ENCODE data around the gene CTBP2. TPM values are rescaled to one million over a fixed set of nuclear protein-coding genes. Genes with fewer than 3 reads are reported as not detected.

The CTBP2 gene
- total and polyA plus RNA-seq, 3 experiments from 2014 or later, result 1.4 to 2.8 (median 1.8) TPM

DNA sequence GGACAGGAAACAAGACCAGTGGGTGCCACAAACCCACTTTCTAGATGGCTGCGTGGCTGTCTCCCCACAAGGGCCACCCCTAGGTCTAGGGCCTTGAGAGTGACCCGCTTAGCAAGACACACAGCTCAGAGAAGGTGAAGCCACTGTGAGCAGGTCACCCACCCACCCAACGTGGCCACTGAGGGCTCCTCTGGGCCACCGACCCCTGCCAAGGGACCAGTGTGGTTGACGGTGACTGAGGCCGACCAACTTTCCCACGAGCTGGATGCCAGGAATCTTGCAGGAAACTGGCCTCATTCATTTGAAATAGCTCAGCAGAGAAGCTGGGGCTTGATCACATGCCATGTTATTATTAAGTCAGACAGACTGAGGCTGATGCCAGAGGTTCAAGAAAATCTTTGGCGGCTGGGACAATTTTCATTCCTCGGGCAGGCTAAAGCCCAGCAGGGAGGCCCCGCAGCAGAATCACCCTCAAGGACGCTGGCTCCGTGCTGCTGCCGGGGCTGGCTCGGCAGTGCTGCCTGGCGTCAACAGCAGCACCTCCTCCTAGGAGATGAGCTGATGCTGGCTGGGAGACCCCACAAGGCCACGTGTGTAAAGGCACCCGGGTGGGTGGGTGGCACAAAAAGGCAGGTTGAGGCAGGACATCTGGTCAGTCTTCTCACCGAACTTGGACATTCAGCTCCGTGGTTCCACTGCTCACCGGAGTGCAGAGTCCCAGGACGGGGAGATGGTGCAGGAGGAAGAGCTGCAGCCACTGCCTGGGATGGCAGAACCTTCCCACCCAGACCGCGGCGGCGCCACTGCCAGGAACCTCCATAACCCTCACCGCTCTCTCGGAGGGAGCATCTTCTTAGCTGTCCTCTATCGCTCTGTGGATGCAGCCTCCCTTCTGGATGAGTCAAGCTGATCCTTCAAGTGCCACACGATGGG, 160.7 kb downstream of the CTBP2 start:
- Mint-ChIP-seq H3K4me3 (no peak overlapping the region), H3K27ac (no peak overlapping the region), H3K27me3 (peaks cover 0 to 4% of the 10 kb centered on the region in 2 donors), H3K4me1 (no peaks in the 10 kb centered on the region), H3K9me3 (no peaks in the 10 kb centered on the region), H3K36me3 (no peaks in the 10 kb centered on the region)
- Histone ChIP-seq H3K4me3 (ENCODE audit: low read length) (no peak overlapping the region), H3K4me1 (ENCODE audit: insufficient read depth, low read length) (no peaks in the 10 kb centered on the region), H3K9me3 (ENCODE audit: low read length) (no peaks in the 10 kb centered on the region), H3K36me3 (ENCODE audit: insufficient read depth, low read length) (no peaks in the 10 kb centered on the region), H3K27ac (ENCODE audit: low read depth, low read length) (no peak overlapping the region), H3K27me3 (ENCODE audit: insufficient read depth, low read length, poor library complexity, severe bottlenecking) (no peaks in the 10 kb centered on the region)
- POLR2A ChIA-PET, result no interaction called here
- CTCF ChIA-PET, result interaction anchor here (0.7 kb wide), 1 partner anchor 8 kb away, joined by 3 read pairs; no protein-coding TSS in a partner anchor
- no peak for DNase-seq

DNA sequence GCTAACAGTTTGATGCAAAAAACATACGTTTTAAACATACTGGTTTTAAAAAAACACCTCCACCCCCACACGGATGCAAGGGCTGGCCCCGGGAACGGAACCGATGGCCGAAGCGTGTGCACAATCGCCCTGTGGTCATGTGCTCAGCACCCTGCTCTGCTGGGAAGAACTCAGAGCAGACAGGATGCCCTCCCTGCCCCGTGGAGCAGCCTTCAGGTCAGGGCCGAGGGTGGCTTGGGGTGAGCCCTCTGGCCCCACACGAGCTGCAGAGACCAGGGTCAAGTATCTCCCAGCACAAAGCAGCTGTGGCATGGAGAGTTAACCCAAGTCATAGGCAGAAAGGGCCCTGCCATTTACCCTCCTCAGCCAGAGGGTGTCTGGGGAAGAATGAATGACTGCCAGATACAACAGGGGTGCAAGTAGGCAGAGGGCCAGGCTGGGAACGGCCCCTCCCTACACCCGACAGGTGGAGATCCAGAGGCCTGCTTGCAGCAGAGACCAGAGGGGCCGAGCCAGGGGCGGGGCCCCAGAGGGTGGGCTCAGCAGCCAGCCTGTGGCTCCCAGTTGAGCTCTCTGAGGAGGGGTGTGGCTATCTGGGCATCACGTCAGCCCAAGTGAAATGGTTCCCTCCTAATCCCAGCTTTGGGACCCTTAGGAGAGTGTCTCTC, 161.6 kb downstream of the CTBP2 start:
- DNase-seq, result no peak
- Mint-ChIP-seq H3K9me3 (no peaks in the 10 kb centered on the region), H3K27ac (no peak overlapping the region), H3K27me3 (peaks cover 0 to 7% of the 10 kb centered on the region in 2 donors), H3K4me1 (no peaks in the 10 kb centered on the region), H3K4me3 (no peak overlapping the region), H3K36me3 (no peaks in the 10 kb centered on the region)
- Histone ChIP-seq H3K27ac (ENCODE audit: low read depth, low read length) (no peak overlapping the region), H3K9me3 (ENCODE audit: low read length) (no peaks in the 10 kb centered on the region), H3K36me3 (ENCODE audit: insufficient read depth, low read length) (no peaks in the 10 kb centered on the region), H3K4me3 (ENCODE audit: low read length) (no peak overlapping the region), H3K4me1 (ENCODE audit: insufficient read depth, low read length) (no peaks in the 10 kb centered on the region), H3K27me3 (ENCODE audit: insufficient read depth, low read length, poor library complexity, severe bottlenecking) (no peaks in the 10 kb centered on the region)
- ChIA-PET POLR2A (no interaction called here), CTCF (interaction anchor here (0.7 kb wide), 1 partner anchor 9 kb away, joined by 3 read pairs; no protein-coding TSS in a partner anchor)

DNA sequence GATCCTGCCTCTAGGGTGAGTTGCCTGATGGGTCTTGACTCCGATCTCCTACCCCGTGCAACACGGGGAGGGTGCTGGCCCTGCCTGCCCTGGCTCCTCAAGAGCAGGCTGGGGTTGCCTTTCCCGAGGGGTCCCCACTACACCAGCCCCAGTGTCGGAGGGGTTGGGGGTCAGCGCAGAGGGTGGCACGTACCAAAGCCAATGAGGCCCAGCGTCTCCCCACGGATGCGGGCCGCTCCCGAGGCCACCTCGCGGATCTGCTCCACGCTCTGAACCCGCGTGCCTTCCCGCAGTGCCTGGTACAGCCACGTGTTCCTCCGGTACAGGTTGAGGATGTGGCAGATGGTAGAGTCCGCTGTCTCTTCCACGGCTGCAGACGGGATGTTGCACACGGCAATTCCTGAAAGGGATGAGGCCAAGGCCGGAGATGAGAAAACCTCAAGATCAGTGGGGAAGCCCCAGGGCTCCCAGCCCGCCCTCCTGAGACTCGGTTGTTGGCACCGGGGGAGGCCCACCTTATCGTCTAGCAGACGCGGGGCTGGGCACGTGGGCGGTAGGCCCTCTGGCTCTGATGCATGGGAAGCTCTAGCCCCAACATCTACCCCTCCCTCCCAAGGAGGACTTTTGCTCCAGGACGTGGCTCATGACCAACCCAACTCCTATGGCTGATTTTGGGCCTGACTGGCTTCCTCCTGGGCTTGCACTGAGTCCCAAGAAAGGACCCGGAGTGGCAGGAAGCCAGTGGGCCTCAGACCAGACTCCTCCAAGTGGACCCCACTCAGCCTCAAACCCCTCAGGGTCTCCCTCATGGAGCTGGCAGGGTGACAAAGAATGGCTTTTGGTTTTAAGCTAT, 162.4 kb downstream of the CTBP2 start:
- no peaks in the 10 kb centered on the region for H3K36me3 ChIP-seq (ENCODE audit: insufficient read depth, low read length)
- no peak overlapping the region for H3K27ac ChIP-seq (ENCODE audit: low read depth, low read length)
- CTCF ChIA-PET, result no interaction called here

DNA sequence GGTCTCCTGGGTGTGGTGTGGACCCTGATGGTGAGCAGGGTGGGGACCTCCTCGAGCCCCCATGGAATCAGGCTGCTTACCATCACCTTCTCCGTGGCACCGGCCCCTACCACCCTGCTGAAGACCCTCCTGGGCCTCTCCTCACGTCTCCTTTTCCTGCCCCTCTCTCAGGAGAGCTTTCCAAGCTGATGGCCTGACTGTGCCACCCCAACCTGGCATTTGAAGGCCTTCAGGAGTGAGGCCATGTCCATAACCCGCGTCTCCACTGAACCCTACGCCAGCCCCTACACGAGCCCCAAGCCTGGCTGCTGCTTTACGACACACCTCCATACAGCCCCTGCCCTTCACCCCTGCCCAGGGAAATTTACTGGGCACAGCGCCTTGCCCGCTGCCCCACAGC, 163.1 kb downstream of the CTBP2 start:
- Histone ChIP-seq H3K9me3 (ENCODE audit: low read length) (no peaks in the 10 kb centered on the region), H3K4me3 (ENCODE audit: low read length) (no peak overlapping the region), H3K27me3 (ENCODE audit: insufficient read depth, low read length, poor library complexity, severe bottlenecking) (no peaks in the 10 kb centered on the region), H3K27ac (ENCODE audit: low read depth, low read length) (no peak overlapping the region), H3K4me1 (ENCODE audit: insufficient read depth, low read length) (no peaks in the 10 kb centered on the region), H3K36me3 (ENCODE audit: insufficient read depth, low read length) (no peaks in the 10 kb centered on the region)
- no peak overlapping the region for H3K4me3 Mint-ChIP-seq
- no peaks in the 10 kb centered on the region for H3K4me1 Mint-ChIP-seq
- H3K27ac Mint-ChIP-seq, result no peak overlapping the region
- ChIA-PET CTCF (no interaction called here), POLR2A (no interaction called here)
- no peak for DNase-seq
- no peaks in the 10 kb centered on the region for H3K36me3 Mint-ChIP-seq
- no peaks in the 10 kb centered on the region for H3K9me3 Mint-ChIP-seq
- peaks cover 0 to 7% of the 10 kb centered on the region in 2 donors for H3K27me3 Mint-ChIP-seq

More for the DNA sequence above, 162.4 kb downstream of the CTBP2 start:
- Histone ChIP-seq H3K27me3 (ENCODE audit: insufficient read depth, low read length, poor library complexity, severe bottlenecking) (no peaks in the 10 kb centered on the region), H3K4me1 (ENCODE audit: insufficient read depth, low read length) (no peaks in the 10 kb centered on the region), H3K9me3 (ENCODE audit: low read length) (no peaks in the 10 kb centered on the region), H3K4me3 (ENCODE audit: low read length) (no peak overlapping the region)
- Mint-ChIP-seq H3K4me1 (no peaks in the 10 kb centered on the region), H3K27ac (no peak overlapping the region), H3K27me3 (peaks cover 0 to 7% of the 10 kb centered on the region in 2 donors), H3K4me3 (no peak overlapping the region), H3K9me3 (no peaks in the 10 kb centered on the region), H3K36me3 (no peaks in the 10 kb centered on the region)
- POLR2A ChIA-PET, result no interaction called here
- no peak for DNase-seq

DNA sequence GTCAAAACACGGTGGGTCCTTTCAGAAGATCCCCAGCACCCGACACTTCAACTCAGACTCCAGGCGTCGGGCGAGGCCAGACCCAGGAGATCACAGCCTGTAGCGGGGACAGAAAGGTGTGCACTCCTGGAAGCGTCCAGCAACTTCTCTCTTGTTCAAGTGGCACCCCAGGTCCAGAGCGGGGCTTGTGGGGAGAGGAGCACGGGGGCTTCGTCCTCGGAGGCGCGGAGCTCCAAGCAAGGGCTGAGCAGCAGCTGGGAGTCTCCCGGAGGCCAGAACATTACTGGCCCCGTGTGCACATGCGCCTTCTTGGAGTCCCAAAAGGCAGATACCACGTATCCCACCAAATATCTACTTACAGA, 163.5 kb downstream of the CTBP2 start:
- ChIA-PET POLR2A (no interaction called here), CTCF (no interaction called here)
- H3K4me3 ChIP-seq (ENCODE audit: low read length), result no peak overlapping the region
- Mint-ChIP-seq H3K36me3 (no peaks in the 10 kb centered on the region), H3K4me1 (no peaks in the 10 kb centered on the region), H3K27ac (no peak overlapping the region), H3K4me3 (no peak overlapping the region), H3K9me3 (no peaks in the 10 kb centered on the region), H3K27me3 (peaks cover 0 to 7% of the 10 kb centered on the region in 2 donors)
- H3K27me3 ChIP-seq (ENCODE audit: insufficient read depth, low read length, poor library complexity, severe bottlenecking), result no peaks in the 10 kb centered on the region
- no peak overlapping the region for H3K27ac ChIP-seq (ENCODE audit: low read depth, low read length)
- no peak for DNase-seq
- H3K4me1 ChIP-seq (ENCODE audit: insufficient read depth, low read length), result no peaks in the 10 kb centered on the region
- H3K9me3 ChIP-seq (ENCODE audit: low read length), result no peaks in the 10 kb centered on the region
- no peaks in the 10 kb centered on the region for H3K36me3 ChIP-seq (ENCODE audit: insufficient read depth, low read length)

DNA sequence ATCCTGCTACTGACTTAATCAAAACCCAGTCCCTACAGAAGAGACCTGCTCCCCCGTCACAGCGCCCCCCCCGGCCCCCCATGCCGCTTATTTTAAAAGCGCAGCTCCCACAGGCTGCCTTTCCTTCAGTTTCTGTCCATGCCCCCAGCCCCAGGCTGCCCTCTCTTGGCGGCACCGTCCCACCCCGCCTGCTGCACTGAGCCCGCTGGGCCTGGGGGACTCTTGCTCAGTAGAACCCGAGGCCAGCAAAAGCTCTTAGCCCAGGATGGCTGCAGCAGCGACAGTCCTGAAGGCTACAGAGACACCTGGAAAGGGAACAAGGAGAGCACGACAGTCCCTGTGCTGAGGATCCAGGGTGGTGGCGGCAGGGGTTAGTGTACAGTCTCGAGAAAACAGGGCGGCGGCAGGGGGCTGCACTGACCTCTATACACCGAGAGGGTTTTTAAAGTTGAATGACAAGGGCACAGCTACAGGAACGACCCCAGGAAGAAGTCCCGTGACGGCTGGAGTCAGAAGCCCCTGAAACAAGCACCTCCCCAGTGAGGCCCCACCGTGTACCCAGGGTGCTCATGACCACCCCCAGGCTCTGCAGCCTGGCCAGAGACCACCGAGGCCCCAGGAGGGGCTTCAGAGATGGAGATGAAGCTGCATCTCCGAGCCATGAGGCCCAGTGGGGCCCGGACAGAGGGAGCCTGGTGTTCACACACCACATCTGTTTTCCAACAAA, 164.1 kb downstream of the CTBP2 start:
- H3K4me1 ChIP-seq (ENCODE audit: insufficient read depth, low read length), result no peaks in the 10 kb centered on the region
- no peaks in the 10 kb centered on the region for H3K9me3 Mint-ChIP-seq
- CTCF ChIA-PET, result interaction anchor here (0.6 kb wide), 1 partner anchor 359 kb away, joined by 3 read pairs; no protein-coding TSS in a partner anchor
- H3K36me3 ChIP-seq (ENCODE audit: insufficient read depth, low read length), result no peaks in the 10 kb centered on the region
- no peak overlapping the region for H3K4me3 Mint-ChIP-seq
- POLR2A ChIA-PET, result no interaction called here
- H3K27me3 Mint-ChIP-seq, result peaks cover 0 to 5% of the 10 kb centered on the region in 2 donors
- H3K4me1 Mint-ChIP-seq, result no peaks in the 10 kb centered on the region
- H3K27ac ChIP-seq (ENCODE audit: low read depth, low read length), result no peak overlapping the region
- no peaks in the 10 kb centered on the region for H3K27me3 ChIP-seq (ENCODE audit: insufficient read depth, low read length, poor library complexity, severe bottlenecking)
- H3K4me3 ChIP-seq (ENCODE audit: low read length), result no peak overlapping the region
- peaks cover 0 to under 1% (median 0%) of the 10 kb centered on the region in 3 donors for H3K36me3 Mint-ChIP-seq
- H3K27ac Mint-ChIP-seq, result peak overlapping the region in 1 of 8 donors; percentile 41
- H3K9me3 ChIP-seq (ENCODE audit: low read length), result no peaks in the 10 kb centered on the region
- no peak for DNase-seq

DNA sequence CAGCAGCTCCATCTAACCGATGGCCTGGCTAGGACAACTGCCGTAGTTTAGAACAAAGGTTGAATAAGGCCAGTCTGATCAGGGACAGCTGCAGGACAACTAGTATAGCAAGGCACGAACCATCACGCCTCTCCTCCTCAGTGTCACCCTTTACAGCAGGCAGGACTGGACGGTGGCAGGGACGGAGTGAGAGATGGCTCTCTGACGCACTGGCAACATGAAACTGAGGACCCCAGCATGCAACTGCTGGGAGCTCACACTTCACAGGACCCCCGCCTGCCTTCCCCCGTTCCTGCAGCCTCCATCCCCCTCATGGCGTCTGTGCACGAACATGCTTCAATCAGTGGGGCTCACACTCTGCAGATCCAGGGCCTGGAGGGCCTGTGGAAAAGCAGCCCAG, 164.8 kb downstream of the CTBP2 start:
- Mint-ChIP-seq H3K36me3 (peaks cover 0 to 4% (median 0%) of the 10 kb centered on the region in 3 donors), H3K4me3 (no peak overlapping the region), H3K4me1 (no peaks in the 10 kb centered on the region), H3K9me3 (no peaks in the 10 kb centered on the region), H3K27ac (no peak overlapping the region), H3K27me3 (peaks cover 0 to 3% of the 10 kb centered on the region in 2 donors)
- Histone ChIP-seq H3K4me3 (ENCODE audit: low read length) (no peak overlapping the region), H3K27ac (ENCODE audit: low read depth, low read length) (no peak overlapping the region), H3K27me3 (ENCODE audit: insufficient read depth, low read length, poor library complexity, severe bottlenecking) (no peaks in the 10 kb centered on the region), H3K36me3 (ENCODE audit: insufficient read depth, low read length) (no peaks in the 10 kb centered on the region), H3K9me3 (ENCODE audit: low read length) (no peaks in the 10 kb centered on the region), H3K4me1 (ENCODE audit: insufficient read depth, low read length) (no peaks in the 10 kb centered on the region)
- ChIA-PET CTCF (no interaction called here), POLR2A (no interaction called here)
- no peak for DNase-seq
